CD4-positive, CD25-positive, alpha-beta regulatory T cell (primary cell): Measurements from ENCODE around the gene PRKCE. TPM values are rescaled to one million over a fixed set of nuclear protein-coding genes. Genes with fewer than 3 reads are reported as not detected.
"Not testable (repeated sequence)": the region's sequence is repeated elsewhere in the genome, so short reads cannot be mapped to it uniquely, and the experiment has no call there.

Experiments
- ATAC-seq, 2 donors: fragments of 150-1000 bp; cut with Tn5 transposase; one replicate each; pipeline ENCODE4 v1.10.0; 2021; ENCODE audit warnings: low read depth in 2 of 2, moderate number of reproducible peaks in 2 of 2, moderate library complexity in 1 of 2
- DNase-seq, 3 donors: peaks; one replicate each; pipeline versions ENCODE4 v3.0.0 to v3.0.0-alpha.2; 2012 to 2022; ENCODE audit warnings: mixed read lengths in 1 of 3
- H3K27ac ChIP-seq: one replicate; pipeline ENCODE4 v1.7.0; 2013; ENCODE audit warnings: mild to moderate bottlenecking, low read length; ENCODE audit not compliant: insufficient read depth, poor library complexity, severe bottlenecking
- H3K27me3 ChIP-seq: one replicate; pipeline ENCODE4 v1.7.0; 2013; ENCODE audit warnings: low read length; ENCODE audit not compliant: control insufficient read depth, insufficient read depth
- H3K36me3 ChIP-seq: one replicate; pipeline ENCODE4 v1.7.0; 2013; ENCODE audit warnings: mild to moderate bottlenecking, low read length, moderate library complexity; ENCODE audit not compliant: control insufficient read depth, insufficient read depth
- H3K4me1 ChIP-seq: 2 replicates; pipeline ENCODE4 v1.7.0; 2013; ENCODE audit warnings: mild to moderate bottlenecking, low read length; ENCODE audit not compliant: insufficient read depth, control insufficient read depth, poor library complexity, severe bottlenecking
- H3K4me3 ChIP-seq: one replicate; pipeline ENCODE4 v1.7.0; 2013; ENCODE audit warnings: low read depth, mild to moderate bottlenecking, low read length, moderate library complexity
- H3K9me3 ChIP-seq, 2 experiments: 1 replicate in 1 of 2; 2 replicates in 1 of 2; pipeline ENCODE4 v1.7.0; 2013; ENCODE audit warnings: low read length in 2 of 2, mild to moderate bottlenecking in 1 of 2, moderate library complexity in 1 of 2; ENCODE audit not compliant: control insufficient read depth in 2 of 2
- H3K27ac Mint-ChIP-seq, 3 donors: one replicate each; pipeline ENCODE4 v1.8.0; 2020 to 2022; ENCODE audit warnings: mild to moderate bottlenecking in 3 of 3, mixed read lengths in 3 of 3, moderate library complexity in 2 of 3
- H3K27me3 Mint-ChIP-seq: one replicate; pipeline ENCODE4 v1.8.0; 2022; ENCODE audit warnings: mild to moderate bottlenecking, mixed read lengths
- H3K36me3 Mint-ChIP-seq: one replicate; pipeline ENCODE4 v1.8.0; 2020; ENCODE audit warnings: mixed read lengths
- H3K4me1 Mint-ChIP-seq, 4 donors: one replicate each; pipeline ENCODE4 v1.8.0; 2020 to 2022; ENCODE audit warnings: mixed read lengths in 4 of 4, mild to moderate bottlenecking in 1 of 4
- H3K4me3 Mint-ChIP-seq, 4 donors: one replicate each; pipeline ENCODE4 v1.8.0; 2020 to 2022; ENCODE audit warnings: mild to moderate bottlenecking in 4 of 4, mixed read lengths in 4 of 4, moderate library complexity in 3 of 4
- H3K9me3 Mint-ChIP-seq, 7 donors: one replicate each; pipeline ENCODE4 v1.8.0; 2020 to 2022; ENCODE audit warnings: mixed read lengths in 7 of 7, mild to moderate bottlenecking in 3 of 7, moderate library complexity in 2 of 7
- polyA plus RNA-seq, 4 donors: library from polyadenylated mRNA; unstranded; fragments of 300-500 nt; fragmentation: Illumina TruSeq; gene quantifications; one replicate each; pipeline ENCODE4 v1.2.3, GENCODE V29; 2021
- total RNA-seq: library from RNA; stranded (reverse); gene quantifications from one replicate; pipeline ENCODE4 v1.2.3, GENCODE V29; 2022

PRKCE gene
- total and polyA plus RNA-seq, 5 donors from 2014 or later = 0.78 to 16.5 (median 1.3) TPM

DNA sequence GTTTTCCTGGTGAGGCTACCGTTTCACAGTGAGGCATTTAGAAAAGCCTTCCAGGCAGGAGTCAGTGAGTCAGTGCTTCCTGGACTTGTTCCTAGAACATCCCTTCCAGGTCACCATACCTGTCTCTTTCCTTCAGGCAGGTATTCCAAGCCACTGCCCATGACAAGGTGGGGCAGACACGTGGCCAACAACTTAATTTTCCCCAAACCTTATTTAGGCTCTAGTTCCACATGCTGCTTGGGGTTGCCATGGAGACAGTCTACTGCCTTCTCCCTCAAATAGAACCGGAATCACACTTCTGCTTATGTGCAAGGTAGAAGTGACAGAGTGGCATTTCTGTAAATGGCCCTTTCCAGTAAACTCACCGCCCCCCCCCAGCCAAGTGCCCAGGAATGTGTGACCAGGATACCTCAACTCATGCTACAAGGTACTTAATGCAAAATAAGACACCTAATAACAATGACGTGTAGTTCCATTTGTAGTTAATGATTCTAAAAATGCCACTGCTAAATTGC, 258.3 kb downstream of the PRKCE start:
- no peak overlapping the region for H3K27ac Mint-ChIP-seq
- Histone ChIP-seq H3K4me3 (no peak overlapping the region), H3K27ac (no peak overlapping the region), H3K4me1 (no peaks in the 10 kb centered on the region), H3K36me3 (no peaks in the 10 kb centered on the region), H3K27me3 (no peaks in the 10 kb centered on the region), H3K9me3 (no peaks in the 10 kb centered on the region)
- no peaks in the 10 kb centered on the region for H3K9me3 Mint-ChIP-seq
- peaks cover 0 to 5% (median 2%) of the 10 kb centered on the region in 4 donors for H3K4me1 Mint-ChIP-seq
- peaks cover 4% of the 10 kb centered on the region for H3K36me3 Mint-ChIP-seq
- DNase-seq (no peak), ATAC-seq (no peak)
- H3K27me3 Mint-ChIP-seq = no peaks in the 10 kb centered on the region
- H3K4me3 Mint-ChIP-seq = no peak overlapping the region

DNA sequence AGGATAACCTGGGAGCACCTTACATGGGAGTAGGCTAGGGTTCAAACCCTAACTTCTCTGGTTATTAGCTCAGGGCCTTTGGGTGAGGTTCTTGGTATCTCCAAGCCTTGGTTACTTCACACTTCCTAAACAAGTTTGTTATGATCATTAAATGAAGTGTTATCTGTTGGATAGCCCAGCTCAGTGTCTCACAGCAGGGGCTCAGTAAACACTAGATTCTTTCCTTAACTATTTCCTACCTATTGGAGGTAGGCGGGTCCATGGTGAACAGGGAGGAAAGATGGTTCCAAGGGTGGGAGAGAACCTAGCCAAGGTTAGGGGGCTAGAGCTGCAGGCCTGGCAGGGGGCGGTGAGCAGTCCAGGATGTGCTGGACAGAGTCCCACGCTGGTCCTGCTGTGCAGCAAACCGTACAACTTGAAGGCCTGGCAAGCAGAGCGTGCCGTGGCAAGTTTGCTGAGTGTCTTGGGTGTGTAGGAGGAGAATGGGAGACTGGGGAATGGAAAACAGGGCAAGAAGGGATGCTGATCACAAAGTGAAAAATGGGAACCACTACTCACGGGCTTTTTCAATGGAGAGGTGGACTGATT, 259.1 kb downstream of the PRKCE start:
- Histone ChIP-seq H3K27ac (no peak overlapping the region), H3K4me1 (no peaks in the 10 kb centered on the region), H3K4me3 (no peak overlapping the region), H3K9me3 (no peaks in the 10 kb centered on the region), H3K36me3 (no peaks in the 10 kb centered on the region), H3K27me3 (no peaks in the 10 kb centered on the region)
- H3K27ac Mint-ChIP-seq = no peak overlapping the region
- H3K27me3 Mint-ChIP-seq = no peaks in the 10 kb centered on the region
- no peaks in the 10 kb centered on the region for H3K9me3 Mint-ChIP-seq
- ATAC-seq (no peak), DNase-seq (no peak)
- no peak overlapping the region for H3K4me3 Mint-ChIP-seq
- peaks cover 0 to 5% (median 2%) of the 10 kb centered on the region in 4 donors for H3K4me1 Mint-ChIP-seq
- H3K36me3 Mint-ChIP-seq = peaks cover 4% of the 10 kb centered on the region

DNA sequence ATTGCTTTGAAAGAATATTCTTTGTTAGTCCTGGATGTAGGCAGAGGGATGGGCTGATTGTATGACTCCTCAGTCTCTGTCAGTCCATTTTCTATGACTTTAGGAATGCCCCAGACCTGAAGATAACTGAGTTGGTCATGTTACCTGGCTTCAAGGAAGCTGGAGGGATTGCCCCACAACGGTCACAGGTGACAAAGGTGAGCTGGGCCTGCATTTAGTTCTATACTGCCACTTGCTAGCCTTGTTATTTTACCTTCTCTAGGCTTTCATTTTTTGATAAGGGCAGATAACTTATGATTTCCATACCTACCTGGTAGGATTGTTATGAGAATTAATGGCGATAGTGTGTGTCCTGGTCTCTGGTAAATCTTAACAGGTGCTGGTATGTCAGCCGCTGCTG, 260.1 kb downstream of the PRKCE start:
- H3K4me1 Mint-ChIP-seq = peaks cover 0 to 5% (median 2%) of the 10 kb centered on the region in 4 donors
- no peaks in the 10 kb centered on the region for H3K4me1 ChIP-seq
- H3K4me3 Mint-ChIP-seq = no peak overlapping the region
- H3K36me3 Mint-ChIP-seq = peaks cover 4% of the 10 kb centered on the region
- no peaks in the 10 kb centered on the region for H3K27me3 Mint-ChIP-seq
- no peaks in the 10 kb centered on the region for H3K9me3 ChIP-seq
- no peaks in the 10 kb centered on the region for H3K9me3 Mint-ChIP-seq
- H3K36me3 ChIP-seq = no peaks in the 10 kb centered on the region
- no peak overlapping the region for H3K4me3 ChIP-seq
- H3K27ac ChIP-seq = no peak overlapping the region
- H3K27ac Mint-ChIP-seq = no peak overlapping the region
- ATAC-seq (no peak), DNase-seq (no peak)
- no peaks in the 10 kb centered on the region for H3K27me3 ChIP-seq

DNA sequence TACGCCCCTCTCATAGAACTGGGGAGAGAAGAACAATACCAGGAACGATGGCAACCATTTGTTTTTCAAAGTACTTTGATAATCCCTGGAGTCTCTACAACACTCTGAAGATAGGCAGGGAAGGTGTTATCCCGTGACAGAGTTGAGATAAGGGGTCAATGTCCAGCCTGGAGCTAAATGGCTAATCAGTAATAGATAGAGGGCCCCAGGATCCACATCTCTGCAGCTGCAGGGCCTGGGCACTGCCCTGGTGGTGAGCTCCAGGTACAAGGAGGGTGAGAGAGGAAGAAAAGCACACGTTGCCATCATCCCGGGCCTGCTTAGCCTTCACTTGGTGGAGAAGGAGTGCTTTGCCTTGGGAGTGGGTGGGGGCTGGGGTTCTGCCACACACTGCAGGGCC, 260.6 kb downstream of the PRKCE start:
- no peaks in the 10 kb centered on the region for H3K36me3 Mint-ChIP-seq
- H3K36me3 ChIP-seq = no peaks in the 10 kb centered on the region
- no peaks in the 10 kb centered on the region for H3K4me1 ChIP-seq
- H3K27me3 Mint-ChIP-seq = no peaks in the 10 kb centered on the region
- no peaks in the 10 kb centered on the region for H3K9me3 Mint-ChIP-seq
- no peaks in the 10 kb centered on the region for H3K27me3 ChIP-seq
- no peaks in the 10 kb centered on the region for H3K9me3 ChIP-seq
- H3K27ac ChIP-seq = no peak overlapping the region
- H3K4me1 Mint-ChIP-seq = peaks cover 0 to 5% (median 2%) of the 10 kb centered on the region in 4 donors
- no peak overlapping the region for H3K4me3 ChIP-seq
- DNase-seq = no peak
- no peak overlapping the region for H3K4me3 Mint-ChIP-seq
- H3K27ac Mint-ChIP-seq = no peak overlapping the region
- no peak for ATAC-seq

DNA sequence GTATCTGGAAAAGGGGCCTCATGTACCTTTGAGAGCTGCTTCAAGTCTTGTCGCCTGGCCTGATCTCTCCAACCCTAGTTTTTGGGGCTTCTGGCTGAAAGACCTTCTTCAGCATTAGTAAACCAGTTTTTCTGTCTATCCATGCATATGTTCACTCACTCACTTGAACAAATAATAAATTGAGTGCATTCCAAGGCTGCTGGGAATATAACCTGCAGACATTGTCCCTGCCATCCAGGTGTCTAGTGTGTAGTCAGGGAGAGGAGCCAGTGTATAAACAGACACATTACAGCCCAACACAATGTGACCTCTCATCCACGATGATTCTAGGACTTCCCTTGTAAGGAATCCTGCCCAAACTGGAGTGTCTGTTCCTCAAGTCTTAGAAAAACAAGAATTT, 262.1 kb downstream of the PRKCE start:
- Histone ChIP-seq H3K36me3 (no peaks in the 10 kb centered on the region), H3K4me3 (no peak overlapping the region), H3K27ac (no peak overlapping the region), H3K9me3 (no peaks in the 10 kb centered on the region), H3K27me3 (no peaks in the 10 kb centered on the region), H3K4me1 (no peaks in the 10 kb centered on the region)
- no peaks in the 10 kb centered on the region for H3K27me3 Mint-ChIP-seq
- ATAC-seq = no peak
- no peak overlapping the region for H3K27ac Mint-ChIP-seq
- no peak overlapping the region for H3K4me3 Mint-ChIP-seq
- H3K36me3 Mint-ChIP-seq = no peaks in the 10 kb centered on the region
- H3K9me3 Mint-ChIP-seq = no peaks in the 10 kb centered on the region
- peaks cover 0 to 5% (median 2%) of the 10 kb centered on the region in 4 donors for H3K4me1 Mint-ChIP-seq
- no peak for DNase-seq

DNA sequence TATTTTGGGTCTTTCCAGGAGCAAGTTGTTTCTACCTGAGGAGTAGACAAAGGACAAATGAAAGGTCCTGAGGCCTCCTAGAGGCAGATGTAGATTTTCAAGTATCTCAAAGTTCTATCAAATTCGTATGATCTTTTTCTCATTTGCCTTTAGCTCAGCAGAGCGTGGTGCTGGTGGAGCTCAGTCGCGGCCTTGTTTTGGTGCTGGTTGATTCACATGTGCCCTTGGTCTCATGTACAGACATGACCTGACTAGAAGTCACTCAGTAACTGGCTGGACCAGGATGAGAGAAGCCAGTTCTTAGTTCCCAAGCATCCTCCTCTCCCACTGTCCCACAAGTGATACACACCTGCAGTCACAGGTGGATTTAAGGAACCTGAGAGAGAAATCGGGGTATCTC, 264.0 kb downstream of the PRKCE start:
- Mint-ChIP-seq H3K9me3 (no peaks in the 10 kb centered on the region), H3K4me1 (peaks cover 0 to 5% (median 2%) of the 10 kb centered on the region in 4 donors), H3K4me3 (no peak overlapping the region), H3K27me3 (no peaks in the 10 kb centered on the region), H3K36me3 (no peaks in the 10 kb centered on the region), H3K27ac (no peak overlapping the region)
- H3K27me3 ChIP-seq = no peaks in the 10 kb centered on the region
- no peak overlapping the region for H3K27ac ChIP-seq
- H3K9me3 ChIP-seq = no peaks in the 10 kb centered on the region
- no peak overlapping the region for H3K4me3 ChIP-seq
- DNase-seq (no peak), ATAC-seq (no peak)
- H3K4me1 ChIP-seq = no peaks in the 10 kb centered on the region
- no peaks in the 10 kb centered on the region for H3K36me3 ChIP-seq

DNA sequence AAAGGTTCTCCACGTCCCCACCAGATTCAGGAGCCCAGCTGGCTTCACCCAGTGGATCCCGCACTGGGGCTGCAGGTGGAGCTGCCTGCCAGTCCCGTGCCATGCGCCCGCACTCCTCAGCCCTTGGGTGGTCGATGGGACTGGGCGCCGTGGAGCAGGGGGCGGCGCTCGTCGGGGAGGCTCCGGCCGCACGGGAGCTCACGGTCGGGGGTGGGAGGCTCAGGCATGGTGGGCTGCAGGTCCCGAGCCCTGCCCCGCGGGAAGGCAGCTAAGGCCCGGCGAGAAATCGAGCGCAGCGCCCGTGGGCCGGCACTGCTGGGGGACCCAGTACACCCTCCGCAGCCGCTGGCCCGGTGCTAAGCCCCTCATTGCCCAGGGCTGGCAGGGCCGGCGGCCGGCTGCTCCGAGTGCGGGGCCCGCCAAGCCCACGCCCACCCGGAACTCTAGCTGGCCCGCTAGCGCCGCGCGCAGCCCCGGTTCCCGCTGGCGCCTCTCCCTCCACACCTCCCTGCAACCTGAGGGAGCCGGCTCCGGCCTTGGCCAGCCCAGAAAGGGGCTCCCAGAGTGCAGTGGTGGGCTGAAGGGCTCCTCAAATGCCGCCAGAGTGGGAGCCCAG, 266.2 kb downstream of the PRKCE start:
- H3K36me3 Mint-ChIP-seq, ATAC-seq, H3K27me3 Mint-ChIP-seq, H3K27ac ChIP-seq, H3K9me3 ChIP-seq, H3K27ac Mint-ChIP-seq, DNase-seq, H3K4me1 Mint-ChIP-seq, H3K36me3 ChIP-seq, H3K4me3 Mint-ChIP-seq, H3K4me1 ChIP-seq, H3K9me3 Mint-ChIP-seq, H3K27me3 ChIP-seq, H3K4me3 ChIP-seq: not testable (repeated sequence)
